ENCODE data around the gene TDRD6.

DNA sequence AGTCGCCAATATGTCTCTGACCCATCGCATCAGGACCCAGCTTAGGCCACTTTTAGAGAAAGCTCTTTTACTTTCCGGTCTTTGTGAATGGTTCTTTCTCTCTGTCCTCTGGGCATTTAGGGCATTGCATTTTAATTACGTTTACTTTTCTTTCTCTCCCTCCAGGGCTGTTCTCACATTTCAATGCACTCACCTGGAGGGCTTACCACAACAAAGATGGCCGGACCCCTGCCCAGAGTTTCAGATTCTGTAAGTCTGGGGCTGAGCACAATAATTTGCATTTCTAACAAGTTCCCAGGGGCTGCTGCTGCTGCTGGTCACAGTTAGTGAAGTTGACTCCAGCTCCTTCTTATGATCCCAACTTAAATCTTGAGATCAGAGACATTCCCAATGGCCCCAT lies 62.0 kb downstream of the TDRD6 start:
- TF ChIP-seq, protein P1, sequence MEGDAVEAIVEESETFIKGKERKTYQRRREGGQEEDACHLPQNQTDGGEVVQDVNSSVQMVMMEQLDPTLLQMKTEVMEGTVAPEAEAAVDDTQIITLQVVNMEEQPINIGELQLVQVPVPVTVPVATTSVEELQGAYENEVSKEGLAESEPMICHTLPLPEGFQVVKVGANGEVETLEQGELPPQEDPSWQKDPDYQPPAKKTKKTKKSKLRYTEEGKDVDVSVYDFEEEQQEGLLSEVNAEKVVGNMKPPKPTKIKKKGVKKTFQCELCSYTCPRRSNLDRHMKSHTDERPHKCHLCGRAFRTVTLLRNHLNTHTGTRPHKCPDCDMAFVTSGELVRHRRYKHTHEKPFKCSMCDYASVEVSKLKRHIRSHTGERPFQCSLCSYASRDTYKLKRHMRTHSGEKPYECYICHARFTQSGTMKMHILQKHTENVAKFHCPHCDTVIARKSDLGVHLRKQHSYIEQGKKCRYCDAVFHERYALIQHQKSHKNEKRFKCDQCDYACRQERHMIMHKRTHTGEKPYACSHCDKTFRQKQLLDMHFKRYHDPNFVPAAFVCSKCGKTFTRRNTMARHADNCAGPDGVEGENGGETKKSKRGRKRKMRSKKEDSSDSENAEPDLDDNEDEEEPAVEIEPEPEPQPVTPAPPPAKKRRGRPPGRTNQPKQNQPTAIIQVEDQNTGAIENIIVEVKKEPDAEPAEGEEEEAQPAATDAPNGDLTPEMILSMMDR (IDR thresholded peaks at IDR 0.05), result no peak
- TF ChIP-seq POLR2A (IDR thresholded peaks at IDR 0.05), result no peak
